Keratinocyte (primary cell): ENCODE measurements around the gene IFFO2.

ENCODE experiments used
- EZH2 ChIP-seq: IDR thresholded peaks from one replicate; pipeline ENCODE4 v1.6.1; 2012; ENCODE audit warnings: inconsistent platforms, mild to moderate bottlenecking, low read length, moderate library complexity
- TF ChIP-seq, protein P1 (sequence below), 3 experiments: IDR thresholded peaks in 1 of 3; conservative IDR thresholded peaks in 1 of 3; optimal IDR thresholded peaks in 1 of 3; 2 replicates in 2 of 3; 3 replicates in 1 of 3; pipeline versions ENCODE3 to v1.5.1; 2011; ENCODE audit warnings: low read length in 3 of 3, mild to moderate bottlenecking in 3 of 3, moderate library complexity in 2 of 3, control low read depth in 1 of 3, inconsistent platforms in 1 of 3; ENCODE audit not compliant: insufficient read depth in 2 of 3; ENCODE audit errors: extremely low read depth in 1 of 3

DNA sequence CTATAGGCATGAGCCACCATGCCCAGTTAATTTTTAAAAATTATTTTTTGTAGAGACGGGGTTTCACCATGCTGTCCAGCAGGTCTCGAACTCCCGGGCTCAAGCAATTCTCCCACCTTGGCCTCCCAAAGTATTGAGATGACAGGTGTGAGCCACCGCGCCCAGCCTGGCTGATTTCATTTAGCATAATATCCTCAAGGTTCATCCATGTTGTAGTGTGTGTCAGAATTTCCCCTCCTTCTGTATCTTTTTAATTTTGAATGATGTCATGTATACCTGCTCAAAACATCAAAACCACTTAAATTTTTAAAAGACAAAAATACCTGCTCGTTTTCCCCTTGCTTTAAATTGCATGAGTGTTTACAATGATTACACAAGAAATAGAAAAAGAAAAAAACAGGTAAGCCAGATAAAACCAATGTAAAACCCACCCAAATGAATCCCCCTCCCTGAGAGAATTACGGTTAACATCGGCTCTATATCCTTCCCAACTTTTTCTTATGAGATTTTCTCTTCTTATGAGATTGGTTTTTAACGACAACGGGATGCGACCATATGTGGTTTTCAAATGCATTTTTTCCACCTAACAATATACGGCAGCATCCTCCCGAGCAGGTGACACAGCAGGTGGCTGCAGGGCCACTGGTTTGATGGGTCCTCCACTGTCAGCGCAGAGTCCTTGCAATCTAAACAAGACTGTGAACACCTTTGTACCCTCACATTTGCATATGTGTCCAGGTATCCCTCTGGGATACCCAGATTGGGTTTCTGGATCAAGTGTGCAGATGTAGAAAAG, 22.1 kb downstream of the IFFO2 start:
- TF ChIP-seq, protein P1, sequence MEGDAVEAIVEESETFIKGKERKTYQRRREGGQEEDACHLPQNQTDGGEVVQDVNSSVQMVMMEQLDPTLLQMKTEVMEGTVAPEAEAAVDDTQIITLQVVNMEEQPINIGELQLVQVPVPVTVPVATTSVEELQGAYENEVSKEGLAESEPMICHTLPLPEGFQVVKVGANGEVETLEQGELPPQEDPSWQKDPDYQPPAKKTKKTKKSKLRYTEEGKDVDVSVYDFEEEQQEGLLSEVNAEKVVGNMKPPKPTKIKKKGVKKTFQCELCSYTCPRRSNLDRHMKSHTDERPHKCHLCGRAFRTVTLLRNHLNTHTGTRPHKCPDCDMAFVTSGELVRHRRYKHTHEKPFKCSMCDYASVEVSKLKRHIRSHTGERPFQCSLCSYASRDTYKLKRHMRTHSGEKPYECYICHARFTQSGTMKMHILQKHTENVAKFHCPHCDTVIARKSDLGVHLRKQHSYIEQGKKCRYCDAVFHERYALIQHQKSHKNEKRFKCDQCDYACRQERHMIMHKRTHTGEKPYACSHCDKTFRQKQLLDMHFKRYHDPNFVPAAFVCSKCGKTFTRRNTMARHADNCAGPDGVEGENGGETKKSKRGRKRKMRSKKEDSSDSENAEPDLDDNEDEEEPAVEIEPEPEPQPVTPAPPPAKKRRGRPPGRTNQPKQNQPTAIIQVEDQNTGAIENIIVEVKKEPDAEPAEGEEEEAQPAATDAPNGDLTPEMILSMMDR (optimal IDR thresholded peaks at IDR 0.05 in 1 of 3, IDR thresholded peaks at IDR 0.05 in 1 of 3, conservative IDR thresholded peaks at IDR 0.05 in 1 of 3; ENCODE audit: extremely low read depth in 1 of 3, insufficient read depth in 2 of 3, low read length in 3 of 3) = no peak
- TF ChIP-seq EZH2 = no peak
